Astrocyte of the cerebellum (primary cell): Measurements from ENCODE around the gene FOXN4.

Source experiments
- DNase-seq: peaks from one replicate; pipeline ENCODE4 v3.0.0-alpha.2; 2011; ENCODE audit warnings: low read depth
- H3K4me3 ChIP-seq: 2 replicates; pipeline ENCODE4 v1.5.1; 2011; ENCODE audit warnings: mild to moderate bottlenecking, low read depth, low read length, moderate library complexity
- CTCF ChIP-seq: IDR thresholded peaks from 2 replicates; pipeline ENCODE4 v1.5.1; 2012; ENCODE audit warnings: low read length, low read depth, moderate library complexity, mild to moderate bottlenecking; ENCODE audit errors: missing control alignments
- in situ Hi-C: cut with HindIII; loops from 2 replicates; pipeline ENCODE4 v1.10.0; 2017; ENCODE audit warnings: low sequenced_read_pairs

Gene FOXN4

GRCh38 chr12:109296431-109296830 lies 12.7 kb downstream of the FOXN4 start:
- no peak overlapping the region for H3K4me3 ChIP-seq
- in situ Hi-C loops: no loop called here
- no peak for TF ChIP-seq CTCF
- DNase-seq: no peak

GRCh38 chr12:109295764-109296425 lies 13.2 kb downstream of the FOXN4 start:
- in situ Hi-C loops: no loop called here
- no peak overlapping the region for H3K4me3 ChIP-seq
- no peak for TF ChIP-seq CTCF
- DNase-seq: no peak

GRCh38 chr12:109294286-109294796 lies 14.7 kb downstream of the FOXN4 start:
- TF ChIP-seq CTCF: no peak
- no peak for DNase-seq
- no peak overlapping the region for H3K4me3 ChIP-seq
- in situ Hi-C loops: no loop called here

GRCh38 chr12:109293106-109293505 lies 16.0 kb downstream of the FOXN4 start:
- DNase-seq: no peak
- in situ Hi-C loops: no loop called here
- H3K4me3 ChIP-seq: no peak overlapping the region
- TF ChIP-seq CTCF: no peak

- in situ Hi-C loops: no loop called here
- no peak for DNase-seq
- H3K4me3 ChIP-seq: no peak overlapping the region
- no peak for TF ChIP-seq CTCF
Observed at GRCh38 chr12:109292342-109292711, 16.8 kb downstream of the FOXN4 start.

GRCh38 chr12:109291521-109292341 lies 17.4 kb downstream of the FOXN4 start:
- H3K4me3 ChIP-seq: no peak overlapping the region
- no peak for DNase-seq
- in situ Hi-C loops: no loop called here
- TF ChIP-seq CTCF: no peak
